ENCODE results near the gene ZEB2. TPM values are rescaled to one million over a fixed set of nuclear protein-coding genes. Genes with fewer than 3 reads are reported as not detected.

The ZEB2 gene
- total and polyA plus RNA-seq, 7 experiments from 2014 or later = 0.26 to 534 (median 4.6) TPM

GRCh38 chr2:144464730-144465129, 55.2 kb downstream of the ZEB2 start:
- Histone ChIP-seq H3K36me3 (ENCODE audit: control insufficient read depth in 2 of 3, insufficient read depth in 3 of 3, low read length in 3 of 3) (no peaks in the 10 kb centered on the region), H3K27me3 (ENCODE audit: control insufficient read depth in 2 of 2, insufficient read depth in 2 of 2, low read length in 2 of 2) (no peaks in the 10 kb centered on the region), H3K4me1 (ENCODE audit: control insufficient read depth in 2 of 2, insufficient read depth in 2 of 2, low read length in 2 of 2) (peaks cover 0 to under 1% of the 10 kb centered on the region in 2 donors), H3K4me3 (ENCODE audit: low read length) (no peak overlapping the region), H3K9me3 (ENCODE audit: control insufficient read depth in 2 of 3, low read length in 3 of 3) (no peaks in the 10 kb centered on the region), H3K27ac (ENCODE audit: low read depth, low read length) (no peak overlapping the region)
- Mint-ChIP-seq H3K27ac (no peak overlapping the region), H3K36me3 (no peaks in the 10 kb centered on the region), H3K4me3 (no peak overlapping the region), H3K9me3 (no peaks in the 10 kb centered on the region), H3K27me3 (peaks cover 0 to 3% (median 0%) of the 10 kb centered on the region in 5 donors), H3K4me1 (peaks cover 0 to 4% (median 0%) of the 10 kb centered on the region in 7 donors)
- DNase-seq (no peak), ATAC-seq (no peak)
- intact Hi-C loops (cut with micrococcal nuclease) = no loop called here
- POLR2A ChIA-PET = no interaction called here
- CTCF ChIA-PET = no interaction called here

- ChIA-PET CTCF (no interaction called here), POLR2A (no interaction called here)
- H3K27ac ChIP-seq (ENCODE audit: low read depth, low read length) = no peak overlapping the region
- H3K4me3 Mint-ChIP-seq = no peak overlapping the region
- no peak for ATAC-seq
- intact Hi-C loops (cut with micrococcal nuclease) = no loop called here
- H3K36me3 Mint-ChIP-seq = no peaks in the 10 kb centered on the region
- H3K9me3 Mint-ChIP-seq = no peaks in the 10 kb centered on the region
- H3K9me3 ChIP-seq (ENCODE audit: control insufficient read depth in 2 of 3, low read length in 3 of 3) = no peaks in the 10 kb centered on the region
- H3K4me1 ChIP-seq (ENCODE audit: control insufficient read depth in 2 of 2, insufficient read depth in 2 of 2, low read length in 2 of 2) = peaks cover 0 to 15% of the 10 kb centered on the region in 2 donors
- H3K4me3 ChIP-seq (ENCODE audit: low read length) = no peak overlapping the region
- H3K27ac Mint-ChIP-seq = no peak overlapping the region
- H3K27me3 Mint-ChIP-seq = peaks cover 0 to 11% (median 3%) of the 10 kb centered on the region in 5 donors
- H3K27me3 ChIP-seq (ENCODE audit: control insufficient read depth in 2 of 2, insufficient read depth in 2 of 2, low read length in 2 of 2) = no peaks in the 10 kb centered on the region
- H3K4me1 Mint-ChIP-seq = peaks cover 0 to 11% (median 0%) of the 10 kb centered on the region in 7 donors
- H3K36me3 ChIP-seq (ENCODE audit: control insufficient read depth in 2 of 3, insufficient read depth in 3 of 3, low read length in 3 of 3) = no peaks in the 10 kb centered on the region
- DNase-seq = no peak
Observed at GRCh38 chr2:144463266-144463665, 56.7 kb downstream of the ZEB2 start.

- no peaks in the 10 kb centered on the region for H3K9me3 Mint-ChIP-seq
- no peaks in the 10 kb centered on the region for H3K36me3 ChIP-seq (ENCODE audit: control insufficient read depth in 2 of 3, insufficient read depth in 3 of 3, low read length in 3 of 3)
Observed at GRCh38 chr2:144462266-144462665, 57.7 kb downstream of the ZEB2 start.

GRCh38 chr2:144461308-144461766, 58.6 kb downstream of the ZEB2 start:
- Mint-ChIP-seq H3K9me3 (no peaks in the 10 kb centered on the region), H3K4me3 (no peak overlapping the region), H3K27me3 (peaks cover 3 to 16% (median 5%) of the 10 kb centered on the region in 5 donors), H3K36me3 (no peaks in the 10 kb centered on the region), H3K4me1 (peaks cover 0 to 16% (median 0%) of the 10 kb centered on the region in 7 donors), H3K27ac (no peak overlapping the region)
- Histone ChIP-seq H3K9me3 (ENCODE audit: control insufficient read depth in 2 of 3, low read length in 3 of 3) (no peaks in the 10 kb centered on the region), H3K36me3 (ENCODE audit: control insufficient read depth in 2 of 3, insufficient read depth in 3 of 3, low read length in 3 of 3) (no peaks in the 10 kb centered on the region), H3K4me1 (ENCODE audit: control insufficient read depth in 2 of 2, insufficient read depth in 2 of 2, low read length in 2 of 2) (peaks cover 0 to 16% of the 10 kb centered on the region in 2 donors), H3K4me3 (ENCODE audit: low read length) (no peak overlapping the region), H3K27me3 (ENCODE audit: control insufficient read depth in 2 of 2, insufficient read depth in 2 of 2, low read length in 2 of 2) (no peaks in the 10 kb centered on the region), H3K27ac (ENCODE audit: low read depth, low read length) (no peak overlapping the region)
- intact Hi-C loops (cut with micrococcal nuclease) = no loop called here
- ChIA-PET POLR2A (no interaction called here), CTCF (no interaction called here)
- ATAC-seq (no peak), DNase-seq (no peak)

More at GRCh38 chr2:144462266-144462665, 57.7 kb downstream of the ZEB2 start:
- peaks cover 1 to 14% (median 3%) of the 10 kb centered on the region in 5 donors for H3K27me3 Mint-ChIP-seq
- H3K4me1 Mint-ChIP-seq = peaks cover 0 to 10% (median 0%) of the 10 kb centered on the region in 7 donors
- peaks cover 0 to 16% of the 10 kb centered on the region in 2 donors for H3K4me1 ChIP-seq (ENCODE audit: control insufficient read depth in 2 of 2, insufficient read depth in 2 of 2, low read length in 2 of 2)
- H3K27ac ChIP-seq (ENCODE audit: low read depth, low read length) = no peak overlapping the region
- no peak overlapping the region for H3K27ac Mint-ChIP-seq
- ChIA-PET CTCF (no interaction called here), POLR2A (no interaction called here)
- ATAC-seq (no peak), DNase-seq (no peak)
- intact Hi-C loops (cut with micrococcal nuclease) = no loop called here
- H3K36me3 Mint-ChIP-seq = no peaks in the 10 kb centered on the region
- no peak overlapping the region for H3K4me3 Mint-ChIP-seq
- H3K9me3 ChIP-seq (ENCODE audit: control insufficient read depth in 2 of 3, low read length in 3 of 3) = no peaks in the 10 kb centered on the region
- no peak overlapping the region for H3K4me3 ChIP-seq (ENCODE audit: low read length)
- no peaks in the 10 kb centered on the region for H3K27me3 ChIP-seq (ENCODE audit: control insufficient read depth in 2 of 2, insufficient read depth in 2 of 2, low read length in 2 of 2)

GRCh38 chr2:144460727-144461307, 59.1 kb downstream of the ZEB2 start:
- Mint-ChIP-seq H3K4me1 (peaks cover 0 to 16% (median 0%) of the 10 kb centered on the region in 7 donors), H3K27me3 (peaks cover 4 to 16% (median 5%) of the 10 kb centered on the region in 5 donors), H3K4me3 (no peak overlapping the region), H3K36me3 (no peaks in the 10 kb centered on the region), H3K27ac (no peak overlapping the region), H3K9me3 (no peaks in the 10 kb centered on the region)
- no peak for ATAC-seq
- Histone ChIP-seq H3K4me3 (ENCODE audit: low read length) (no peak overlapping the region), H3K4me1 (ENCODE audit: control insufficient read depth in 2 of 2, insufficient read depth in 2 of 2, low read length in 2 of 2) (peaks cover 0 to 16% of the 10 kb centered on the region in 2 donors), H3K27me3 (ENCODE audit: control insufficient read depth in 2 of 2, insufficient read depth in 2 of 2, low read length in 2 of 2) (no peaks in the 10 kb centered on the region), H3K36me3 (ENCODE audit: control insufficient read depth in 2 of 3, insufficient read depth in 3 of 3, low read length in 3 of 3) (no peaks in the 10 kb centered on the region), H3K27ac (ENCODE audit: low read depth, low read length) (no peak overlapping the region), H3K9me3 (ENCODE audit: control insufficient read depth in 2 of 3, low read length in 3 of 3) (no peaks in the 10 kb centered on the region)
- ChIA-PET CTCF (no interaction called here), POLR2A (no interaction called here)
- intact Hi-C loops (cut with micrococcal nuclease) = no loop called here
- no peak for DNase-seq

- H3K27me3 Mint-ChIP-seq = peaks cover 5 to 17% (median 11%) of the 10 kb centered on the region in 5 donors
- ATAC-seq (peak; percentile 82), DNase-seq (no peak)
- peaks cover 0 to 18% of the 10 kb centered on the region in 2 donors for H3K4me1 ChIP-seq (ENCODE audit: control insufficient read depth in 2 of 2, insufficient read depth in 2 of 2, low read length in 2 of 2)
- H3K36me3 ChIP-seq (ENCODE audit: control insufficient read depth in 2 of 3, insufficient read depth in 3 of 3, low read length in 3 of 3) = no peaks in the 10 kb centered on the region
- H3K4me1 Mint-ChIP-seq = peaks cover 0 to 21% (median 0%) of the 10 kb centered on the region in 7 donors
- H3K27me3 ChIP-seq (ENCODE audit: control insufficient read depth in 2 of 2, insufficient read depth in 2 of 2, low read length in 2 of 2) = no peaks in the 10 kb centered on the region
- ChIA-PET CTCF (no interaction called here), POLR2A (no interaction called here)
- no peaks in the 10 kb centered on the region for H3K36me3 Mint-ChIP-seq
- H3K4me3 ChIP-seq (ENCODE audit: low read length) = no peak overlapping the region
- no peak overlapping the region for H3K27ac ChIP-seq (ENCODE audit: low read depth, low read length)
- H3K27ac Mint-ChIP-seq = peak overlapping the region in 2 of 9 donors; percentile 1 to 7
- H3K9me3 Mint-ChIP-seq = no peaks in the 10 kb centered on the region
- H3K9me3 ChIP-seq (ENCODE audit: control insufficient read depth in 2 of 3, low read length in 3 of 3) = no peaks in the 10 kb centered on the region
- intact Hi-C loops (cut with micrococcal nuclease) = no loop called here
- H3K4me3 Mint-ChIP-seq = no peak overlapping the region
Observed at GRCh38 chr2:144459937-144460336, 60.0 kb downstream of the ZEB2 start.

- H3K36me3 Mint-ChIP-seq = no peaks in the 10 kb centered on the region
- no peaks in the 10 kb centered on the region for H3K36me3 ChIP-seq (ENCODE audit: control insufficient read depth in 2 of 3, insufficient read depth in 3 of 3, low read length in 3 of 3)
- intact Hi-C loops (cut with micrococcal nuclease) = no loop called here
- H3K27me3 ChIP-seq (ENCODE audit: control insufficient read depth in 2 of 2, insufficient read depth in 2 of 2, low read length in 2 of 2) = no peaks in the 10 kb centered on the region
- no peak overlapping the region for H3K4me3 Mint-ChIP-seq
- DNase-seq = no peak
- POLR2A ChIA-PET = no interaction called here
- H3K9me3 ChIP-seq (ENCODE audit: control insufficient read depth in 2 of 3, low read length in 3 of 3) = no peaks in the 10 kb centered on the region
- ATAC-seq = no peak
- no peak overlapping the region for H3K27ac ChIP-seq (ENCODE audit: low read depth, low read length)
- H3K4me1 ChIP-seq (ENCODE audit: control insufficient read depth in 2 of 2, insufficient read depth in 2 of 2, low read length in 2 of 2) = peaks cover 0 to 24% of the 10 kb centered on the region in 2 donors
- peaks cover 5 to 24% (median 16%) of the 10 kb centered on the region in 5 donors for H3K27me3 Mint-ChIP-seq
- no peaks in the 10 kb centered on the region for H3K9me3 Mint-ChIP-seq
- H3K4me3 ChIP-seq (ENCODE audit: low read length) = no peak overlapping the region
- peak overlapping the region in 1 of 9 donors; percentile 1 for H3K27ac Mint-ChIP-seq
- H3K4me1 Mint-ChIP-seq = peaks cover 0 to 27% (median 0%) of the 10 kb centered on the region in 7 donors
- CTCF ChIA-PET = no interaction called here
Observed at GRCh38 chr2:144459286-144459685, 60.6 kb downstream of the ZEB2 start.
